Placental pericyte (primary cell): Measurements from ENCODE around the gene RNASEH2C. TPM values are rescaled to one million over a fixed set of nuclear protein-coding genes. Genes with fewer than 3 reads are reported as not detected.

Experiments used
- small RNA-seq: library from RNA; depleted of rRNA; stranded (forward); fragments of <200 nt; gene quantifications from one replicate; pipeline ENCODE3, GENCODE V24; 2012; ENCODE audit warnings: low replicate concordance
- total RNA-seq: library from RNA; depleted of rRNA; stranded (reverse); fragments of >200 nt; gene quantifications from 2 replicates; pipeline ENCODE4 v1.2.3, GENCODE V29; 2012

The RNASEH2C gene
- 18.2 and 45.7 TPM in 2 replicates for total RNA-seq

DNA sequence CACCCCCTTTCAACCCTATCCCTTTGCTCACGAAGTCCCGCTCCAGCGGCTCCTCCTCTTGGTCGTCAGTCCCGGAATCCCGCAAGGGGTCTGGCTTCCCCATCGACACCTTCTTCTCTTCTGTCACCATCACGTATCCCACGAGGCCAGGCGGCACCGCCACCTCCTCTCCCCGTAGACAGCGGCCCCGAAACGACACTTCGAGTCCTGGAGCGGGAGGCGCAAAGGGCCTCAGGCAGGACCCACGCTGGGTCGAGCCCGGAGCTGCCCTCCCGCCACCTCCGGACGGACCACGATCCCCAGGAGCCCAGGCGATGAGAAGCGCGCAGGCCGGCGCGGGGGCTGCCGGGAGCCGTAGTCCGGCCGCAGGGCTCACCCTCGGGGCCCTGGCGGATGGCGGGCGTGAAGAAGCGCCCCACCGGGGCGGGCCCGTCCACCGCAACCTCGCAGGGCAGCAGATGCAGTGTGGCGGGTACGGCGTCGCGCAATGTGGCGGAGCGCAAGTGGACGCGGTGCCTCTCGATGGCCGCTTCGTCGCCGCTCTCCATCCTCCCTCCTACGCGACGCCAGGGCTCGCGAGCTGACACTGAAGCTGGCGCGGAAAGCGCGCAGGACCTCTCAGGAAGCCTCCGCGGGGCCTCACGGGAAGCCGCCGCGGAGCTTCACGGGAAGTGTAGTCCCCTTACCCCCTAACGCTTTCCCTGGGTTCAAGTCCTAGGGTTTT, at the start of gene RNASEH2C:
RNASEH2C (minus strand) TSS at position 588 of the 724 bp plus-strand sequence; CDS start at position 548, 40 bp downstream.

GRCh38 chr11:65711785-65712632, 8.6 kb downstream of the RNASEH2C start, which contains the start of gene KAT5:
TSS of gene KAT5 (plus strand) at chr11:65712252. CDS start at chr11:65712268, 16 bp downstream.

Small RNA genes within 50 kb of the gene (small RNA-seq; reads per million reads assigned to genes)
- gene RN7SL309P: not detected

Other genes with a start within 250 kb of the RNASEH2C start
- gene MALAT1, start 221.8 kb downstream of the RNASEH2C start, total RNA-seq: 9,497 and 11,655 TPM in 2 replicates
- gene SCYL1, start 195.7 kb downstream of the RNASEH2C start, total RNA-seq: 154 and 186 TPM in 2 replicates
- 26.2 and 55.6 TPM in 2 replicates for gene LTBP3, start 162.4 kb downstream of the RNASEH2C start, total RNA-seq
- 44.0 and 79.0 TPM in 2 replicates for gene ZNRD2, start 150.3 kb downstream of the RNASEH2C start, total RNA-seq
- gene FAM89B, start 148.3 kb downstream of the RNASEH2C start, total RNA-seq: 15.1 and 48.8 TPM in 2 replicates
- 48.8 and 79.2 TPM in 2 replicates for gene EHBP1L1, start 144.7 kb downstream of the RNASEH2C start, total RNA-seq
- not detected in 2 replicates for gene KCNK7, start 125.0 kb downstream of the RNASEH2C start, total RNA-seq
- 30.9 and 42.2 TPM in 2 replicates for gene MAP3K11, start 106.6 kb downstream of the RNASEH2C start, total RNA-seq
- 43.8 and 54.0 TPM in 2 replicates for gene PCNX3, start 105.0 kb downstream of the RNASEH2C start, total RNA-seq
- 20.8 and 72.3 TPM in 2 replicates for gene SIPA1, start 82.7 kb downstream of the RNASEH2C start, total RNA-seq
- gene RELA, start 57.9 kb downstream of the RNASEH2C start, total RNA-seq: 38.5 and 42.7 TPM in 2 replicates
- gene KAT5, start 8.5 kb downstream of the RNASEH2C start, total RNA-seq: 51.8 and 60.2 TPM in 2 replicates
- gene AP5B1, start 60.2 kb upstream of the RNASEH2C start, total RNA-seq: 14.0 and 17.0 TPM in 2 replicates
- not detected in 2 replicates for gene OVOL1, start 66.3 kb upstream of the RNASEH2C start, total RNA-seq
- 0.44 TPM in 1 of 2 replicates, not detected in the other for gene SNX32, start 113.2 kb upstream of the RNASEH2C start, total RNA-seq
- 1,011 and 1,285 TPM in 2 replicates for gene CFL1, start 137.4 kb upstream of the RNASEH2C start, total RNA-seq
- gene MUS81, start 139.6 kb upstream of the RNASEH2C start, total RNA-seq: 44.2 and 92.3 TPM in 2 replicates
- gene EFEMP2, start 152.0 kb upstream of the RNASEH2C start, total RNA-seq: 69.9 and 112 TPM in 2 replicates
- gene CTSW, start 159.0 kb upstream of the RNASEH2C start, total RNA-seq: not detected in 2 replicates
- 104 and 131 TPM in 2 replicates for gene FIBP, start 167.7 kb upstream of the RNASEH2C start, total RNA-seq
- gene CCDC85B, start 169.9 kb upstream of the RNASEH2C start, total RNA-seq: 41.1 and 45.2 TPM in 2 replicates
- gene FOSL1, start 179.6 kb upstream of the RNASEH2C start, total RNA-seq: 24.9 and 76.5 TPM in 2 replicates
- 25.4 and 29.2 TPM in 2 replicates for gene C11orf68, start 198.3 kb upstream of the RNASEH2C start, total RNA-seq
- gene DRAP1, start 198.6 kb upstream of the RNASEH2C start, total RNA-seq: 130 and 156 TPM in 2 replicates
- not detected in 2 replicates for gene TSGA10IP, start 224.7 kb upstream of the RNASEH2C start, total RNA-seq
- 29.6 and 43.3 TPM in 2 replicates for gene SART1, start 240.9 kb upstream of the RNASEH2C start, total RNA-seq